HG02981 (cell line): ENCODE measurements around the gene CLN3.
"Not testable (repeated sequence)": the region's sequence is repeated elsewhere in the genome, so short reads cannot be mapped to it uniquely, and the experiment has no call there.

ENCODE experiments used
- ATAC-seq: cut with Tn5 transposase; IDR thresholded peaks from one replicate; pipeline ENCODE4 v1.9.1; 2021; ENCODE audit warnings: mild to moderate bottlenecking, moderate library complexity; ENCODE audit not compliant: unreplicated experiment

The CLN3 gene

GRCh38 chr16:28495098-28495793 is 3.4 kb upstream of the CLN3 start:
- ATAC-seq = no peak

- ATAC-seq = peak; percentile 48
These were observed 2.4 kb upstream of the CLN3 start, which contains the start of gene APOBR for GRCh38 chr16:28494121-28494851. TSS of gene APOBR (plus strand) at chr16:28494643. CDS start at chr16:28494682, 39 bp downstream.

- ATAC-seq = no peak
These were observed 637 bp upstream of the CLN3 start for GRCh38 chr16:28492511-28492910.

- no peak for ATAC-seq
These were observed 474 bp downstream of the CLN3 start for GRCh38 chr16:28491230-28491969.

- ATAC-seq = no peak
These were observed 5.6 kb downstream of the CLN3 start for GRCh38 chr16:28486266-28486665.

GRCh38 chr16:28483361-28483760 is 8.5 kb downstream of the CLN3 start:
- ATAC-seq = not testable (repeated sequence)

- ATAC-seq = no peak
These were observed 9.8 kb downstream of the CLN3 start for GRCh38 chr16:28482026-28482425.

GRCh38 chr16:28478506-28479180 is 13.2 kb downstream of the CLN3 start:
- ATAC-seq = no peak

GRCh38 chr16:28477311-28477920 is 14.5 kb downstream of the CLN3 start:
- no peak for ATAC-seq

- no peak for ATAC-seq
These were observed 16.7 kb downstream of the CLN3 start for GRCh38 chr16:28475221-28475620.

- ATAC-seq = no peak
These were observed 18.1 kb downstream of the CLN3 start for GRCh38 chr16:28473714-28474265.

- not testable (repeated sequence) for ATAC-seq
These were observed 44.8 kb downstream of the CLN3 start for GRCh38 chr16:28447081-28447480.

- ATAC-seq = not testable (repeated sequence)
These were observed 45.5 kb downstream of the CLN3 start for GRCh38 chr16:28446388-28446787.

GRCh38 chr16:28443943-28444342 is 47.9 kb downstream of the CLN3 start:
- ATAC-seq = not testable (repeated sequence)

- not testable (repeated sequence) for ATAC-seq
These were observed 53.0 kb downstream of the CLN3 start for GRCh38 chr16:28438899-28439298.

GRCh38 chr16:28435340-28435739 is 56.5 kb downstream of the CLN3 start:
- ATAC-seq = not testable (repeated sequence)
